Skin of body (tissue), 2 donors: ENCODE measurements around the gene ITPRIP. TPM values are rescaled to one million over a fixed set of nuclear protein-coding genes. Genes with fewer than 3 reads are reported as not detected.

ENCODE experiments used
- DNase-seq: peaks from one replicate; lab custom pipeline; 2025; lab: John Stamatoyannopoulos, UW
- total RNA-seq: library from RNA; depleted of rRNA; stranded (reverse); fragments of >200 nt; gene quantifications from one replicate; pipeline ENCODE4 v1.2.3, GENCODE V29; 2014

The ITPRIP gene
- total RNA-seq, 1 donor from 2014 or later: 13.0 TPM

DNA sequence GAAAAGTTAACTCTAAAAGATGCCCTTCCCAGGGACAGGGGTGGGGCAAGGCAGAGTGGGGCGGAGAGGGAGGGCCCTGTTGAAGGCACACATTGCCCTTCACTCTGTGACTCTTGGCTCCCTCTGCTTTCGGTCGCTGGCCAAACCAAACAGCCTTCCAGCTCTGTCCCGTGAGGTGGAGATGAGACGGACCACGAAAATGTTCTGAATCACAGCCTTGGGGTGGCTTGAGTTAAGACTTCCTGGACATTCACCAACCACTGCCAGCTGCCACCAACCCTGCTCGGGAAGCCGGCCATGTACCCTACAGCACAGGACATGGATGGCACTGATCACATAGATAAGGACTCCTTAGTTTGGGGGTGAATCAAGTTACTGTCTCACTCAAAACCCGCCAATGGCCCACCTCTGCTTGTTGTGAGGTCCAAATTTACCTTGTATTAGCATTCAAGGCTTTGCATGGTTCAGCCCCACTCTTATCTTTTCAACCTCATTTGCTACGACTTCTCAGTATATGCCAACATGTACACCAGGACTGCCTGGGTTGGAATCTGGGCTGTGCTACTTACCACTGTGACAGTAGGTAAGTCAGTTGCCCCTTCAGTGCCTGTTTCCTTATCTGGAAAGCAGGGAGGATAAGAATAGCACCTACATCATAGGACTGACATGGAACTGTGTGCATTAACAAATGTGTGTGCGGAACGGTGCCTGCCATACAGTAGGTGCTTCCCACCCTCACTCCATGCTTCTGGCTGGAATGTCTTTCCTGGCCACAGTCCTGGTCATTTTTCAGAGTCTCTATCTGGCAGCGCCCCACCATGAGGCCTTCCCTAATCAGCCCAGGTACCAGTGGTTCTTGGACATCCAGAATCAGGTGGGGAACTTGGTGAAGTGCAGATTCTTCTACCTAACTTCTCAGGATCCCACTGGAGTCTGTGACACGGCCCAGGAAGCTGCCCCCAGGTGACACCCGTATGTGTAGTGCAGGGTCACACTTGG lies 28.0 kb downstream of the ITPRIP start:
- no peak for DNase-seq

DNA sequence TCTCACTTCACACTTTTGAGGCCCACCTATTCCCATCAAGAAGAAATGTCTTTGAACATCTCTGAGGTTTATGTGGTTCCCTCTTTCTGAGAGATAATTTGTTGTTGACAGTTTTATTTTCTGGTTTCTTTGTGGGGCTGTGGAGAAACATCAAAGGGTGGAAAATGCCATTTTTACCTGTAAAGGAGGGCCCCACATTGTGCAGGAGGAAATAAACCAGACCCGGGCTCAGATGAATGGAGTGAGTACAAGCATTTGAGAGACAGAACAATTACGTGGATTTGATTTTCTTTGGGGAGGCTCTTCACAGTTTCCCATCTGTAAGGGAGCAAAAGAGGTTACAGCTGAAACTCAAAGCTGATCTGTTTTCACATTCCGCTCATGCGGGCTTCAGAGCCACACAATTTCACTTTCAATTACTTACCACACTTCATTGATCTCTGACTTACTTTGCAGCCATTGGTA lies 29.8 kb downstream of the ITPRIP start:
- DNase-seq: no peak

- DNase-seq: no peak
These were observed 30.5 kb downstream of the ITPRIP start for GRCh38 chr10:104307576-104308438.

DNA sequence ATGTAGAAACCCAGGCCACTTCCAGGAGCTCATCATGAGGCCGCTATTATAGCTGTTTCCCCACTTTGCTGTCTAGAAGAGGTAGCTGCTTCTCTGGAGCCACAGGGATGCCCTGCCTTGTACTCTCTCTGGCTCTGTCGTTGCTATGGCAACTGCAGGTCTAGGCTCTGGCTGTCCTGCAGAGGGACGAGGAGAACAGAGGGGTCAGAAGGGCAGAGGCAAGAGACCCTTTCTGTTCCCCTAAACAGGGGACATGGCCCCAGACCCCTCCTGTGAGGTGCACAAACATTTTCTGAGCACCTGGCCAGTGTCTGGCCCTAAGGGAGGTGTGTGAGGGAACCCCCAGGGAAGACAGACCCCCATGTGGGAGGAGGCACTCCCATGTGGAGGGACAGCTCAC lies 31.4 kb downstream of the ITPRIP start:
- DNase-seq: no peak

DNA sequence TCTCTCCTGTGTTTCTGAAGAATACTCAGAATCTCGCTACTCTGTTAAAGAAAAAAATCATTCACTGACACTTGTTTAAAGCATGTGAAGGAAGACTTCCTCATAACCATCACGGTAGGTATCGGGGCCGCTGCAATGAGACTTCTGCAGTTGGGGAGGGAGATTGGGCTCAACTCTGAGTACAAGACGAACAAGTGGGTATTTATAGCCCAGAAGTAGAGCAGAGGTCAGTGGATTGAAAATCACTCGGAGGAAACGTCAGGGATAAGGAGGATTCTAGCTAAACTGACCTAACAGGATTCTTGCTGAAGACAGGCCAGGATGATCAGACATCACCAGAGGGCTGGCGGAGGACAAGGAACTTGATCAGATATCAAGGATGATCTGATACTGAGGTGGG lies 33.3 kb downstream of the ITPRIP start:
- no peak for DNase-seq

GRCh38 chr10:104304356-104304745 lies 33.9 kb downstream of the ITPRIP start:
- no peak for DNase-seq

DNA sequence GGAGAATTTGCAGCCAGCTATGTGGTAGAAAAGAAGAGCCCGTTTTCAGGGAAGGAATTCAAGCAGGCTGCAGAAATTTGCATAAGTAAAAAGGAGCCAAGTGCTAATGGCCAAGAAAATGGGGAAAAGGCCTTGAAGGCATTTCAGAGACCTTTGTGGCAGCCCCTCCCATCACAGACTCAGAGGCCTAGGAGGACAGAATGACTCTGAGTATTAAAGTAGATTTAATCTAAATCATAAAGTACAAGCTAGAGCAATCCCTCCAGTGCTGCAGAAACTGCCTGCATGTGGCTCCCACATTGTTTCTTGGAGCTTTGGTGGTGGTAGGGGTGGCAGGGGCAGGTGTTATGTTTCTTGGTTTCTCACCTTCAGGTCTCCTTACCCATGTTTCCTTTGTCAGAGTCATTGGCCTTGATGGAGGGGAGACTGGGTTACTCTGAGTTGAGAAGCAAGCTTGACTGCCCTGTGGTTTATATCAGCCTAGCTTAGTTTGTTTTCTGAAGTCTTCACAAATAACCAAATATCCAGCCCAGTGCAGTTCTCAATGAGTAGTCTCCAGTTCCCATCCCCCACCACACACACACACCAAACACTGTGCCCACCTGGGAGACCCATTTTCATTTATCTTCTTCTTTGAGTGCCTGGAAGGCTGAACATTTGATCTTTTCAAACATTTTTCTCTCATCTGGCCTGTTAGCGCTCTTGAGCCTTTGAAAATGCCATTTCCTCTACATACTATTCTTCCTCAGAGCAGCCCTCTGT lies 34.5 kb downstream of the ITPRIP start:
- DNase-seq: no peak

- DNase-seq: no peak
These were observed 36.2 kb downstream of the ITPRIP start for GRCh38 chr10:104301907-104302690.

DNA sequence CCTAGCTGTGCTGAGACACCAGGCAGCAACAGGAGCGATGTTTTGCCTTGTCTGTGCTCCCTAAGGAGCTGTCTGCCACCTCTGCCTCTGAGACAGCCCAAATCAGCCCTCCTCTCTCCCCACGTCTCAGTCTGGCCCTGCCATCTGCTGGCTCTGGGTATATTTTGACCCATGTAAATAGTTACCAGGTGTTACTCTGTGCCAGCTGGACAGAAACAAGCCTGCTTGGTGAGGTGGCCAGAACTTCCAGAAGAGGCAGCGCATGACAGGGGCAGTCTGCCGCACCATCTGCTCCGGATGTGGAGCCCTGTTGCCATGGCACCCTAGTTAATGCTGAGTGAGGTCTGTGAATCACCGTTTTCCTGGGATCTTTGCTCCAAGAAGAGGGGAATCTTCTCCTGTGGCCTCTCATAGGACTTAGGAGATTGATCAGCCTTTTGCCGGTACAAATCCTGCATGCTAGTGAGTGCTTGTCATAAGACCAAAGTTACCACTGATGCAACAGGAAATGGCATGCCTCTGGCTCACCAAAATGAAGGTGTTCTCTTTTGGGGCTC lies 37.5 kb downstream of the ITPRIP start:
- DNase-seq: peak; percentile 30

GRCh38 chr10:104300002-104300735 lies 38.1 kb downstream of the ITPRIP start:
- DNase-seq: peak; percentile 32

- DNase-seq: no peak
These were observed 39.0 kb downstream of the ITPRIP start for GRCh38 chr10:104299031-104299904.

GRCh38 chr10:104297697-104298660 lies 40.3 kb downstream of the ITPRIP start:
- no peak for DNase-seq

DNA sequence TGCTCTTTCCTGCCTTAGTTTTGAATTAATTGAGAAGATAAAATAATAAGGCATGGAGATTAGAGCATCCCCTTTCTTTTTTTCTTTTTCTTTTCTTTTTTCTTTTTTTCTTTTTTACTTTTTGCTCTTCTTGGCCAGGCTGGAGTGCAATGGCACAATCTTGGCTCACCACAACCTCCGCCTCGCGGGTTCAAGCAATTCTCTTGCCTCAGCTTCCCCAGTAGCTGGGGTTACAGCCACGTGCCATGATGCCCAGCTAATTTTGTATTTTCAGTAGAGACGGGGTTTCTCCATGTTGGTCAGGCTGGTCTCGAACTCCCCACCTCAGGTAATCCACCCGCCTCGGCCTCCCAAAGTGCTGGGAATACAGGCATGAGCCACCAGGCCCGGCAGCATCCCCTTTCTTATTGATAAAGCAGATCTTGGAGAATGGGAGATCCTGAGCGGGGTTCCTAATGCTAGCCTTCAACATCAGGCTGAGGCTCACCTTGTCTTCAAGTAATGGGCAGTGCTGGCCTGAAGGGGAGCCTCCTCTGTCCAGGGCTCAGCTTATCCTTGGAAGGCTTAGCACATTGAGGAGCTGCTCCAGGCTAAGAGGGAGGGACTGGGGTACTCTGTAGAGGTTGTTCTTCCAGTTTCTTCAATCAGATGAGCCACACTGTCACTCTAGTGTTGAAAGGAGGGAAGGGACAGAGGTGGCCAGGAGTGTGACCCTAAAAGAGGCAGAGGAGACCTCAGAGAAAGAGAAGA lies 41.4 kb downstream of the ITPRIP start:
- no peak for DNase-seq

GRCh38 chr10:104293781-104294321 lies 44.4 kb downstream of the ITPRIP start:
- no peak for DNase-seq

GRCh38 chr10:104293011-104293410 lies 45.3 kb downstream of the ITPRIP start:
- DNase-seq: no peak

GRCh38 chr10:104291439-104291951 lies 46.8 kb downstream of the ITPRIP start:
- DNase-seq: peak; percentile 79
